GM21381 (cell line): ENCODE measurements around the gene DDI2.
"Not testable (repeated sequence)": the region's sequence is repeated elsewhere in the genome, so short reads cannot be mapped to it uniquely, and the experiment has no call there.

Experiments
- ATAC-seq: cut with Tn5 transposase; IDR thresholded peaks from one replicate; pipeline ENCODE4 v1.9.1; 2021; ENCODE audit warnings: mild to moderate bottlenecking, moderate library complexity; ENCODE audit not compliant: unreplicated experiment

The DDI2 gene

DNA sequence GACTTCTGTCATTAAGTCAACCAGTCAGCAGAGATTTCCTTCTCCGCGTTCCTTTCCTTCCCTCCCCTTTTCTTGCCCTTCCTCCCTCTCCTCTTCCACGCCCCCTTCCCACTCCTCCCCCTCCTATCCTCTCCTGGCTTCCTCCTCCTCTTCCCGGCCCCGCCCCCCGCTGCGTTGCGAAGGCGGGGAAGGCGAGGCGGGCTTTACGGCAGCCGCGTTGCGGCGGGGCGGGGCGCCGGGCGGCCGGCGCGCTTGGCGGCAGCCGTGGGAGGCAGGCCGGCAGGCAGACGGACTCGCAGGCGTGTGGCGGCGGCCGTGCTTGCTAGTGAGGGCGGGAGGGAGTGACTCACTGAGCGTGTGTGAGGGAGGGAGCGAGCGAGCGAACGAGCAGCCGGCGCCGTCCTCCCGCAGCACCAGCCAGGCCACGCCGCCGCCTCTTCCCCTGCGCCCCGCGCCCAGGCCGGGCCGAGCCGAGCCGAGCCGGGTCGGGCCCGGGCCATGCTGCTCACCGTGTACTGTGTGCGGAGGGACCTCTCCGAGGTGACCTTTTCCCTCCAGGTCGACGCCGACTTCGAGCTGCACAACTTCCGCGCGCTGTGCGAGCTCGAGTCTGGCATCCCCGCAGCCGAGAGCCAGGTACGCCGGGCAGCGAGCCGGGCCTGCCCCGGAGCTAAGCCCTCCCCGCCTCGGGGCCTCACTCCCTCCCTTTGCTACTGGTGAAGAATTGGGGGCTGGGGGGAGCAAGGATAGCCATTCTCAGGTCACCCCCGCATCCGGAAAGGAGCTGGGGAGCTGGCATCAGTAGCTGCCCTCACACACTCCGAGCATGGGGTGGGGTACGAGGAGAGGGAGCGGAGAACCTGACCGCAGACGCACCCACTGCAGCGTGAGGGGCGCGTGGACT lies at the start of gene DDI2:
TSS of gene DDI2 (plus strand) at position 286 of the 904 bp plus-strand sequence. CDS start at position 499, 213 bp downstream.
- peak; percentile 70 for ATAC-seq

DNA sequence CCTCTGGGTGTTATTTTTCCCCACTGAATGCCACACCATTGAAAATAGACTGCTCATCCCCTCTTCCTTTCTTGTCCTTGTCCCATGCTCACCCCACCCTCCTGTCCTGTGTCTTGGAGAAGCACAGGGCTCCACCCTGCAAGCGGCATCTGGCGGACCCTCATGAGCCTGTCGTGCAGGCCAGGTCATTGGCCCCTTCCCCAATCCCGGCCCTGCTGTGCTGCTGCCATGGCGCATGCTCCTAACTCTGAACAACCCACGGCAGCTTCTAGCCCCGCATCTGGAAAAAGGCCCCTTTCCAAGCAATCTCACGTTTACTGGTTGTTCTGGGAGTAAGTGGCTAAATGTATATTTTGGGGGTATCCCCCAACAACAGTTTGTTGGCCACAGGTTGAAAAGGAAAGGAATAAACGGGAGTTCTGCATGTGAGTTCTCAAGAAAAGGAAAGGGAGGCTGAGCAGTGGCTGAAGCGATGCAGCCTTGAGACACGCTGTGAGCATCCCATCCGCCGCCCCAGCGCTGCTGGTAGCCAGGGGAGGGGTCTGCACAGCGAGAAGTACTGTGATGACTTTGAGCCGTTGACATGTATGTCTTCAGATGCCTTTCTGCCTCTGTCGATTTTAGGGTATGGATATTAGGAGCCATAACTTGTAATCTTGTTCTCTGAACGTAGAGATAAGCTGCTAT lies 48.7 kb upstream of the DDI2 start:
- no peak for ATAC-seq

DNA sequence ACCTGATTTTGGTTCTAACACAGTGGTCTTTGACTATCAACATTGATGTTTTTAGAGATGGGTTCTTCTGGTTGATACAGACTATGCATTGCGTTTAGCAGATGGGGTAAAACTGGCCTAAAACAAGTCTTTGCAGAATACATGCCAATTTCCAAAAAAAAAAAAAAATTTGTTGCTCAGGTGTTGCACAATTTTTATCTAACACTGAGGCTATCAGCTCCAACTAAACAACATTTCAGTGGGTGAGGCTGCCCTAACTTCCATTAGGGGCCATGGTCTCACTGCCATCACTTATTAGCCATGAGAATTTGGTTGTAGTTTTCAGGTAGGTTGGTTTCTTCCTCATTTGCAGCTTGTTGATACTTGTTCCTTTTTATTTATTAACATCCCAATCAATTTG lies 46.4 kb upstream of the DDI2 start:
- no peak for ATAC-seq

DNA sequence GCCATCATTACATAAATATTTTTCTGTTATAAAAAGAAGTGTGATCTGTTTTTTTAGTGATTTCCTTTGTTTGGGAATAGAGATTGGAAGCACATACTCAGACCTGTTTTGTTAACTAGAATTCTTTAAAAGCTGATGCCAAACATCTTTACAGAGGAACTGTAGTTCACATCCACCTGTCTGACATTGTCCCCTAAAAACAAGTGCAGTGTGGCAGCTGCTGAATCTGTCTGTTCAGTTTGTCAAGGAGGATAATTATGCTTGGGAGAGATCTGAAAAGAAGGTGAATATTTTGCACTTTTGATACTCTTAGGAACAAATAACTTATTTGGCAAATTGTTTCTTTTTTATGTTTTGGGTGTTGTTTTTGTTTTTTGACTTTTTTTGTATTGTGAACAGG lies 46.0 kb upstream of the DDI2 start:
- no peak for ATAC-seq

DNA sequence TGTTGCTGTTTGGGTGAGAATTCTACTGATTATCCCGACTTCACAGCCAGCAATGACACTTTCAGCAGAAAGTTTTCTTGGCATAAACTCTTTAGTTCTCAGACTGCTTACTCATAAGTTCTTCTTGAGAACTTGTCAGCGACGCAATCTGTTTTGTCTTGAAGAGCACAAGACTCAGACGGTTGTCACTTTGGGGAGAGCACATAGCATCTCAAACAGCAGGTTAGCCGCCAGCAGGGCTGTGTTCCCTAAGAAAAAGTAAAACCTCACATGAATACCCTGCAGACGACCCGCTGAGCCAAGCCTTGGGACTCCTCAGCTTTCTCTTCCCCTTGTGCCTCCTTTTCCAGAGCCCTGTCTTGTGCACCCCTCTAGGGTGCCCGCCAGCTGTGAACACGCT lies 43.8 kb upstream of the DDI2 start:
- ATAC-seq = no peak

DNA sequence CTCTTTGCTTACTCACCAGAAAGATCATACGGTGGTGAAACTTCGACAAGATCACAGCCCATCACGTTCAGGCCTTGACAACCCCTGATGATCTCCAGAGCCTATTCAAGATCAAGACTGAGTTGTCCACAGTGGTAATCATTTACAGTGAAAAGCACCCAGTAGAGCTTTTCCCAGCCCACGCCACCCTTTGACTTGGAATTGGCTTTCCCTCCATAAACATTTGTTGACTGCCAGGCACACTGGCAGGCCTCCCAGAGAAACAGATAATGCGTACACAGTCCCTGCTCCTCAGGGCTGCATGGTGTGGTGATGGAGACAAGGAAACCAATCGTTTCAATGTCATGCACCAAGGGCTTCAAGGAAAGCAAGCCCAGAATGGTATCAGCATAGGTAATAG lies 42.5 kb upstream of the DDI2 start:
- no peak for ATAC-seq

DNA sequence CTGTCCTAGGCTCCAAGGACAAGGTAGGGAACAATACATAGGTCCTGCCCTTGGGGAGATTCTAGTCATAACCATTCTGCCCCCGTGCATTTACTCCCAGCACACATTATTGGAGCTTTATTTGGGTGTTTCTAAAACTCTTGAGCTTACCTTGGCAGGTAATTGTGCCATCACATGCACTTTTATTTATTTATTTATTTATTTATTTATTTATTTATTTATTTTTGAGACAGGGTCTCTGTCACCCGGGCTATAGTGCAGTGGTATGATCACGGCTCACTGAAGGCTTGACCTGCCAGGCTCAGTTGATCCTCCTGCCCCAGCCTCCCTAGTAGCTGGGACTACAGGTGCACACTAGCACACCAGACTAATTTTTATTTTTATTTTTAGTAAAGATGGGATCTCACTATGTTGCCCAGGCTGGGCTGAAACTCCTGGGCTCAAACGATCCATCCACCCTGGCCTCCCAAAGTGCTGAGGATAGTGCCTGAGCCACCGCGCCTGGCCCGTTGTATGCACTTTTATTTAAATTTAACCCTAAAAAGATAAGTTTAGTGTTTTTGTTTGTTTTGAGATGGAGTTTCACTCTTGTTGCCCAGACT lies 41.6 kb upstream of the DDI2 start:
- no peak for ATAC-seq

DNA sequence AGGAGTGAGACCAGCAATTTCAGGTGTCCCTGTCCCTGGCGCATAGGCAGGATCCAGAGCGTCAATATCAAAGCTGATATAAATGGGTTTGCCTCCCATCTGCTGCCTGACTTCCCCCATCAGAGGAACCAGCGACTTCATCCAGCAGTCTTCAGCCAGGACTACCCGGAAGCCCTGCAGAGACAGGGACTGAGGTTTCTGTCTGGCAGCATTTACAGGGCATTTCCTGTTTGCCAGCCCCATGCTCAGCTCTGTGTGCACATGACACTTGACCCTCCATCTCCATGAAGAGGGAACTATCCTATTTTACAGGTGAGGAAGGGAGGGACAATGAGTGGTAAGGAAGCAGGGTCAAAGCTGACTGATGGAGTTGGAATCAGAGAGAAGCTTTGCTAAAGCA lies 39.6 kb upstream of the DDI2 start:
- no peak for ATAC-seq

DNA sequence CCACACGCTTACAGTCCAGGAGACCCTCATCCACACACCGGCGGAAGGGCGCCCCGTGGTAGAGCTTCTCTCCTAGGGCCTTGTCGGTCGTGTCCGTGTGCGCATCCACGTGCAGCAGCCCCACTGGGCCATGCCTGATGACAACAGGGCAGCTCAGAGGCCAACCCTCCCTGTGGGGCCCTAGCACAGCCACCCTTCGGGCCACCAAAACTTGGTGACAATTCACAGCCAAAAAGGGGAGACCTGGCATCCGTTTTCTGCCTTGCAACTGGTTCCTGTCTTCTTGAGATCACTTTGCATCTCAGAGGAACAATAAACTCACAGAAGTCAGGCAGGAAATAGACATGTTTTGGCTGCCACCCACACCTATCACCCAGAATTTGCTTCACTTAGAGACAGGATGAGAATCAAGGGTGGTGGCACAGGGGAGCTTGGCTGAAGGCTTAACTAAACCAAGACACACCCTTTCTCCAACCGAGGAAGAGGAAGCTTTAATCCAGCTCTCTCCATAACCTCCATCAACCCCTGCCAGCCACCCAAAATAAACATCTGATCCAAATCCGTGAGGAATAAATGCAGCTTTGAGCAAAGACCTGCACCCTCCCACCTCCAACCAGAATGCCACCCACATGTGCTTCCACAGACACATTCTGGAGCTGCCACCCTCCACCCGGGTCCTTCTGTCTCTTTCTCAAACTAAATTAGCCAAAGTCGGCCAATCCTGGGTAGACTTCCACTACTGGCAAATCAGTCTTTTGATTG lies 38.2 kb upstream of the DDI2 start:
- ATAC-seq = peak; percentile 28

DNA sequence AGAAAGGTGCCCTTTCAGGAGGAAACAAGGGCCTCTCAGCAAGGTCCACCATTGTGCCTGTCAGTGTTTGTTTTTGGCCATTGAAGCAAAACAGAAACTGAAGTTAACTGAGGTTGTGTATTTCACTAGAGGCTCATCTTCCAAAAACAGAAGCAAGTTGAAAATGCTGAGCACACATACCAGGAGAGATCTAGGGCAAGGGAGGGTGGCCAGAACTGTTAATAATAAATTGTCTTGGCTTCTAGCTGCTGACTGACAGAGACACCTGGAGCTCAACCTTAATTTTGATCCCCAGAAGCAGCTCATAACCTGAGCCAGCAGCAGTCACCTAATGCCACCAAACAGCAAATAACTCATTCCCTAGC lies 37.6 kb upstream of the DDI2 start:
- ATAC-seq = peak; percentile 51

DNA sequence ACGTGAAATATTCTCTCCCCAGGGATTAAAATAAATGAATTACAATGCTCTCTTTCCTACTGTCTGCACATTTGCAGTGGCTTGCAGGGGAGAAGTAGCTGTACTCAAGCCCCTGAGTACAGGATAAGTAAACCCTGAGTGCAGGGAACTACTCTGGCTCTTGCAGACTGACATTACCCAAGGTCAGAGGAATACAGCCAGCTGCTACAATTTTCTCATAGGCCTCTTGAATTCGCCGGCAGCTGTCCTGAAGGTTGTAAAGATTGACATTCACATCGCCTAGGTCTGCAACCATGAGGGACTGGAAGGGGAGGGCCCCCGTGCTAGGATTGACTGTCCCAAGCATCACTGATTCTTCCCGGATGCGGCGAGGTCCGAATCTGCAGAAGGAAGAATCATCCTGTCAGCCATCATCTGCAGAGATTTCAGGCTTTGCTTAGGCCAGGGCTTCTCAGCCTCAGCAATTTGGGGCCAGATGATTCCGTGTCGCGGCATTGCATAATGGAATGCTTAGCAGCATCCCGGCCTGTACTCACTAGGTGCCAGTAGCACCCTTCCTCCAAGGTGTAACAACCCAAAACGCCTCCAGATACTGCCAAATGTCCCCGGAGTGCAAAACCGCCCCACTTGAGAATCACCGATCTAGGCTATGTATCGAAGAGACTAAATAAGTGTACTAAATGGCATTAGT lies 34.1 kb upstream of the DDI2 start:
- no peak for ATAC-seq

DNA sequence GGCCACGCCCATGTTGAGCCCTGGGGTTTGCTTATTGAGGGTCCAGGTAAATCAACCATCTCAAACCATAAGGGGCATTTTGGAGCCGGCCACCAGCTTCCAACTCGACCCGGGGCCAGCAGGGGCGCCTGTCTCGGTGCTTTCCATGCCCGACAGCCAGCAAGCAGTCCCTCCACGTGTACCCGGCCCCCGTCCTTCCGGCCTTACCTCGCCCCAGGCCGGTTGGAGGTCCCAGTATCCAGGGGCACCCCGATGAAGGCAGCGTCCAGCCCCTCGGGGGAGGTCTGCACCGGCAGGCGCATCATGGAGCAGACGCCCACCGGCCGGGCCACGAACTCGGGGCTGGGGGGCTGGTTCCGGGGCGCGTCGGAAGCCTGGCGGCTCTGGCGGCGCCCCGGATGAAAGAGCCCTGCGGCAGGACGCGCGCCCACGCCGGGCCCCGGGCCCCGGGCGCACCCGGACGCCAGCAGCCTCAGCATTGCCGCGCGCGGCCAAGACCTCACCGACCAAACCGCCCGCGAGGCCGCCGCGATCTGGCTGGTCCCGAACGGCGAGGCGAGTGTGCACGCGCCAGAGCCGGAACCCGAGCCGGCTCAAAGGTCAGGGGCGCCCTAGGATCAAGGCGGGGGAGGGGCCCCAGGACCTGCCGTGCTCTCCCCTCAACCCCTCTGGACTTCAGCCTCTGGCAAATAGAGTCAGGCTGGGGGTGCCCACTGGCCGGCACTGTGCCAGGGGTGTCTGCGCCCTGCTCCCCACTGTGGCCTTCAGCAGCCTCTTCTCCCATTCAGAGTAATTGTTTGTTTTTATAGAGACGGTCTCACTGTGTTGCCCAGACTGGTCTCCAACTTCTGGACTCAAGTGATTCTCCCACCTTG lies 32.5 kb upstream of the DDI2 start, which contains the start of gene AGMAT:
TSS of gene AGMAT (minus strand) at position 563 of the 875 bp plus-strand sequence. CDS start at position 479, 84 bp downstream.
- ATAC-seq = no peak

DNA sequence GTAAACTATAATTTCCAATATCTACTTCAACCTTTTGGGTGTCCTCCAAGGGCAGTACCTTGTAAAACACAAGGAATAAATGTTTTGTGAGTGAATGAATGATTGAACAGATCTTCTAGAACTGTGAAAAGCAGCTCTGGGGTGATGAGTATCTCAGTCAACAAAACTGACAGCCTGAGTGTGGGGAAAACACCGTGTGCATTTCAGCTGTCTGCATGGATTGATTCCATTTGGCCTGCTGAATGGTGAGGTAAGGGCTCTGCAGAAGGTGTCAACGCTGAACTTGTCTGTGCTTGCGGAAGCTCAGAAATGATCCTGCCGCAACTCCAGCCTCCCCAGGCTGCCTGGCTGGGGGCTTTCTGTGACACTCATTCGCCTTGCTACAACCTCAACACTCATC lies 25.0 kb upstream of the DDI2 start:
- no peak for ATAC-seq

DNA sequence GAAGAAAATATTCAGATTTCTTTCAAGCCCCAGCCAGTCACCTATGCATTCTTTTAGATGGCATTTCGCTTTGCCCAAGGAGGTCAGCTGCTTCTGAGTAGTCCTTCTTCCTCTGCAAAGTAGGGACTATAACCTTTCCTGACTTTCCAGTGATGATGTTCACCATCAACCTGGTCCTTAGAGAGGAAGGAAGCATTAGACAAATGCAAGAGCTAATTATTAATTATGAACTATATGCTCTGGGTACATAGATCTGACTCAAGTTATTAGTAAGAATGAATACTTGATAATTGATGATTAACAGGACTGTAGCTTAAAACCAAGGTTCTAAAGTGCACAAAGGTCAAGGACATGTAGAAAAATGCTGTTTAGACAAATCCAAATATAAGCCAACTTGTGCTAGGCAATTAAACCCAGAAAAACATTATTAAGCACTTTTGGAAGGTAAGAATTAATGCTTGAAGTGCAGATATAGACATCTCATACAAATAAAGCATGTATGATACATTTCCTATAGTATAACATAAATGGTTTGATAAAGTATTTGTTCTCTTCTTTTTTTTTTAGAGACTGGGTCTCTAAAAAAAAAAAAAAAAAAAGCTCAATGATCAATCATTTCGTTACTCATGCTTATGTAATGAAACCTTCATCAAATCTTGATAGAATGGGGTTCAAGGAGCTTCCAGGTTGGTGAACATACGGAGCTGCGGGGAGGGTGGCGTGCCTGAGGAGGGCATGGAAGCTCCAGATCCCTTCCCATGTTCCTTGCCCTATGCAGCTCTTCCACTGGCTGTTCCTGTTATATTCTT lies 21.2 kb upstream of the DDI2 start:
- ATAC-seq = no peak

DNA sequence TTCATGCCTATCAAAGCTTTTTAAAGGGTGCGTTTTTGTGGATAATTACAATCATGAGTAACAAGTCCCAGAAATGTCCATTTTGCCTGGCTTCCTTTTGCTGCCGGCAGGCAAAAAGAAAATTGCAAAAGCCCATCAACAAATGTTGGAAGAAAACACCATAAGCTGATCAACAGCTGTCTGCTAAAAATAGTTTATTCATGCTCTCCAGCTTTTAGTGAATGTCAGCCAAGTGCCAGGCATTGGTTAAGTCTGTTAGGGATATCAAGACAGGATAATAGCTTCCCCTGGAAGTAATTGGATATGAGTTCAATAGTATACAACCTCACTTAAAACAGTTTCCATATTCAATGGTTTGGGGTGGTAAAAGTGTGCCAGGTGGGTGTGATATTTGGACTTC lies 18.8 kb upstream of the DDI2 start:
- ATAC-seq = no peak

DNA sequence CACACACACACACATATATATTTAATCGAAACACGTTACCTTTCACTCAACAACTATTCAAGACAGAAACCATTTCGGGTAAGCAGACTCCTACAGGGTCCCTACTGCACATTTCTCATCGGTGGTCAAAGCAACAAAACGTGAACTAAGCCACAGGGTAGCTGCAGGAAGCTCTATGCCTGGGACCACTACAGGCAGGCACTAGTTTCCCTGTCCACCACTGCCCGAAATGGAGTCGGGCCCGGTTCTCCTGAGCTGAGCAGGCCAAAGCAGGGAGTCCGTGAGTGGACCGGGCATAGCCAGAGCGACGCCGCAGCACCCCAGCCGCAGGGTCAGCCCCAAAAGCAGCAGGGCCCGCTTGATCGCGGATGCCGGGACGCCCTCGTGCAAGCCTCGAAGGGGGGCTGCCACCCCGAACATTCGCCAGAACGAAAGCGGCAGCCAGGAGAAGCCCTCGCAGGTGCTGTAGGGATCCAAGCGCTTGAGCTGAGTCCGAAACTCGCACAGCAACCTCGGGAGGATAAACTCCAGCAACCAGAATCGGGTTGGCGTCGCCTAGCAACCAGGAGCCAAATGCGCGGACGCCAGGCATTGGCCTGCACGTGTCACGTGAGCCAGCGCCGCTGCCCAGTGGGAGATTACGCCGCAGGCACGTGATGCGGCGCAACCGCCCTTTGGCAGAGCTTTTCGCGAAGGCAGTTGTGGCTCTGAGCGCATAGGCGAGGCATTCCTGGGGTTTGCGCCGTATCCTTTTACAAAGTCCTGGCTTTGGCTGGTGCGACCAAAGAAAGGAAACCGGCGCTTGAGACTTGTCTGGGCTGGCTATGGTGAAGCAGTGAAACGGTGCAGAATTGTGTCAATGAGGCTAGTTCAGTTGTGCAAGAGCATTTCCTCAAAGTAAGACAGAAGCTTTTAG lies 13.9 kb upstream of the DDI2 start:
- ATAC-seq = peak; percentile 97

DNA sequence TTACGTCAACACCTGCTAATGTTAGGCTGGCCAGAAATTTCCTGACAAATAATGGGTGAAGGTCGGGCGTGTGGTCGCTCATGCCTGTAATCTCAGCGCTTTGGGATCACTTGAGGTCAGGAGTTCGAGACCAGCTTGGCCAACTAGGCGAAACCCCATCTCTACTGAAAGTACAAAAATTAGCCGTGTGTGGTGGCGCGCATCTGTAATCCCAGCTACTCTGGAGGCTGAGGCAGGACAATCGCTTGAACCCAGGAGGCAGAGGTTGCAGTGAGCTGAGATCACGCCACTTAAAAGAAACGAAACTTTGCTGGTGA lies 13.3 kb upstream of the DDI2 start:
- ATAC-seq = not testable (repeated sequence)

DNA sequence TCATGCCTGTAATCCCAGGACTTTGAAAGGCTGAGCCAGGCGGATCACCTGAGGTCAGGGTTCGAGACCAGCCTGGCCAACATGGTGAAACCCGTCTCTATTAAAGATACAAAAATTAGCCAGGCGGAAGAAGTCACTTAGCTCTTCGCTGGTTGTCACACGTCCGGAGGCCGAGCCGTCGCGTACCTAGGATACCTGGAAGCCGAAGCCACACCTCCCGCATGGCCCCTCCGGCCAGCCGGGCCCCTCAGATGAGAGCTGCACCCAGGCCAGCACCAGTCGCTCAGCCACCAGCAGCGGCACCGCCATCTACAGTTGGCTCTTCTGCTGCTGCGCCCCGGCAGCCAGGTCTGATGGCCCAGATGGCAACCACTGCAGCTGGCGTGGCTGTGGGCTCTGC lies 12.9 kb upstream of the DDI2 start:
- not testable (repeated sequence) for ATAC-seq
